ENCODE data around the gene TSPAN32.
"Not testable (repeated sequence)": the region's sequence is repeated elsewhere in the genome, so short reads cannot be mapped to it uniquely, and the experiment has no call there.

The TSPAN32 gene

GRCh38 chr11:2342981-2343380 is 41.2 kb downstream of the TSPAN32 start:
- DNase-seq (no peak), ATAC-seq (no peak)

- DNase-seq (no peak), ATAC-seq (no peak)
These were observed 41.7 kb downstream of the TSPAN32 start for GRCh38 chr11:2343502-2343901.

GRCh38 chr11:2345050-2345449 is 43.2 kb downstream of the TSPAN32 start:
- DNase-seq (no peak), ATAC-seq (no peak)

GRCh38 chr11:2346014-2346413 is 44.2 kb downstream of the TSPAN32 start:
- ATAC-seq (no peak), DNase-seq (no peak)

GRCh38 chr11:2346586-2347307 is 44.9 kb downstream of the TSPAN32 start:
- DNase-seq (no peak), ATAC-seq (no peak)

GRCh38 chr11:2347308-2347830 is 45.6 kb downstream of the TSPAN32 start:
- DNase-seq (no peak), ATAC-seq (no peak)

GRCh38 chr11:2348986-2349385 is 47.2 kb downstream of the TSPAN32 start:
- no peak for ATAC-seq
- DNase-seq, result no peak

- DNase-seq (no peak), ATAC-seq (no peak)
These were observed 49.9 kb downstream of the TSPAN32 start for GRCh38 chr11:2351701-2352100.

- DNase-seq (no peak), ATAC-seq (no peak)
These were observed 50.6 kb downstream of the TSPAN32 start for GRCh38 chr11:2352420-2352819.

- ATAC-seq (no peak), DNase-seq (no peak)
These were observed 53.3 kb downstream of the TSPAN32 start for GRCh38 chr11:2355000-2355644.

GRCh38 chr11:2357246-2357645 is 55.4 kb downstream of the TSPAN32 start:
- ATAC-seq (no peak), DNase-seq (no peak)

- ATAC-seq, DNase-seq: not testable (repeated sequence)
These were observed 55.8 kb downstream of the TSPAN32 start for GRCh38 chr11:2357651-2358050.

- ATAC-seq (no peak), DNase-seq (no peak)
These were observed 57.1 kb downstream of the TSPAN32 start for GRCh38 chr11:2358754-2359442.

GRCh38 chr11:2359557-2359956 is 57.7 kb downstream of the TSPAN32 start:
- DNase-seq (no peak), ATAC-seq (no peak)

- no peak for DNase-seq
- no peak for ATAC-seq
These were observed 58.3 kb downstream of the TSPAN32 start for GRCh38 chr11:2360081-2360642.

GRCh38 chr11:2361565-2361964 is 59.8 kb downstream of the TSPAN32 start:
- DNase-seq, result no peak

GRCh38 chr11:2362414-2362813 is 60.6 kb downstream of the TSPAN32 start:
- DNase-seq, result no peak
- no peak for ATAC-seq

More at GRCh38 chr11:2361565-2361964, 59.8 kb downstream of the TSPAN32 start:
- no peak for ATAC-seq

- DNase-seq, result no peak
These were observed 61.3 kb downstream of the TSPAN32 start for GRCh38 chr11:2363130-2363529.

GRCh38 chr11:2363577-2364370 is 62.0 kb downstream of the TSPAN32 start:
- no peak for ATAC-seq

More at GRCh38 chr11:2363130-2363529, 61.3 kb downstream of the TSPAN32 start:
- ATAC-seq, result no peak

GRCh38 chr11:2364386-2364785 is 62.6 kb downstream of the TSPAN32 start:
- ATAC-seq, DNase-seq: not testable (repeated sequence)

More at GRCh38 chr11:2363577-2364370, 62.0 kb downstream of the TSPAN32 start:
- DNase-seq, result no peak

GRCh38 chr11:2365571-2366210 is 63.9 kb downstream of the TSPAN32 start:
- ATAC-seq (no peak), DNase-seq (no peak)

Data from stimulated activated naive CD8-positive, alpha-beta T cell treated with anti-CD3 and anti-CD28 coated beads, Interleukin-15, Interleukin-2, amounts not matched to agents 100 U/mL and 50 U/mL, for 24 hours (primary cell).